Measurements from ENCODE around the gene HNRNPLL. TPM values are rescaled to one million over a fixed set of nuclear protein-coding genes. Genes with fewer than 3 reads are reported as not detected.

The HNRNPLL gene
- total RNA-seq, 2 donors from 2014 or later, result 70.9 to 74.1 TPM

DNA sequence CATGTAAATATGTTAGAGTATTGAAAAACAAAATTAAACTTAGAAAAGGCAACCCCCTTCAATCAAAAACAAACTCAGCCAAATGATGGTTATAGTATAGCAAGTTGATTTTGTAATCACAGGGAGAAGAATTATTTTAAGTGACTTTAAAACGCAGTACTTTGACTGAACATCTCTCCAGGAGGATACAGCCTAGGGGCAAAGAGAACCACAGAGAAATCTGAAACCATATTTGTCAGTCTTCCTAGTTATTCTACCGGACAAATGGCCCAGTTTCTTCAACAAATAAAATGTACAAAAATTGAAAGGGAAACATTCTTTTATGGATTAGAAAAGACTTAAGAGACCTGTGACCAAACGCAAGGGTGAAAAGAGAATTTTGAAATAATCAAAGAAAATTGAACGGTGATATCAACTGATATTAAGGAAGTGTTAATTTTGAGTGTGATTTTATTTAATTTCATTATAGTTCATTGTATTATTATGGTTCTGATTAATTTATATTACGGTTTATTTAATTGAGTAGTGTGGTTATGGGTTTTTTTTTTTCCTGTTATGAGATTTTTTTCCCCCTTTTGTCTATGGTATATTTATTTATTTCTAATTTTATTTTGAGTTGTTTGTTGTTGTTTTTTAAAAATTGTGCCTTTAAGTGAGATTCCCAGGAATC lies 75.3 kb downstream of the HNRNPLL start:
- peak overlapping the region; percentile 73 for H3K4me3 ChIP-seq (ENCODE audit: low read length)
- 89 to 92% methylated on average over 3 to 4 of the region's 5 CpGs for WGBS, 2 experiments (ENCODE audit: insufficient coverage in 1 of 2, insufficient read length in 1 of 2)
- no peak overlapping the region for H3K9ac ChIP-seq (ENCODE audit: extremely low read depth, low read length, poor library complexity, severe bottlenecking)
- TF ChIP-seq, protein P1, sequence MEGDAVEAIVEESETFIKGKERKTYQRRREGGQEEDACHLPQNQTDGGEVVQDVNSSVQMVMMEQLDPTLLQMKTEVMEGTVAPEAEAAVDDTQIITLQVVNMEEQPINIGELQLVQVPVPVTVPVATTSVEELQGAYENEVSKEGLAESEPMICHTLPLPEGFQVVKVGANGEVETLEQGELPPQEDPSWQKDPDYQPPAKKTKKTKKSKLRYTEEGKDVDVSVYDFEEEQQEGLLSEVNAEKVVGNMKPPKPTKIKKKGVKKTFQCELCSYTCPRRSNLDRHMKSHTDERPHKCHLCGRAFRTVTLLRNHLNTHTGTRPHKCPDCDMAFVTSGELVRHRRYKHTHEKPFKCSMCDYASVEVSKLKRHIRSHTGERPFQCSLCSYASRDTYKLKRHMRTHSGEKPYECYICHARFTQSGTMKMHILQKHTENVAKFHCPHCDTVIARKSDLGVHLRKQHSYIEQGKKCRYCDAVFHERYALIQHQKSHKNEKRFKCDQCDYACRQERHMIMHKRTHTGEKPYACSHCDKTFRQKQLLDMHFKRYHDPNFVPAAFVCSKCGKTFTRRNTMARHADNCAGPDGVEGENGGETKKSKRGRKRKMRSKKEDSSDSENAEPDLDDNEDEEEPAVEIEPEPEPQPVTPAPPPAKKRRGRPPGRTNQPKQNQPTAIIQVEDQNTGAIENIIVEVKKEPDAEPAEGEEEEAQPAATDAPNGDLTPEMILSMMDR (conservative IDR thresholded peaks at IDR 0.05), result no peak
- no peaks in the 10 kb centered on the region for H3K9me3 Mint-ChIP-seq
- no peaks in the 10 kb centered on the region for H3K36me3 Mint-ChIP-seq (ENCODE audit: low read depth)
- H3K4me1 ChIP-seq (ENCODE audit: control insufficient read depth, insufficient read depth, low read length), result no peaks in the 10 kb centered on the region
- H3K4me3 Mint-ChIP-seq, result peak overlapping the region; percentile 42
- no peak overlapping the region for H3K27ac Mint-ChIP-seq
- no peaks in the 10 kb centered on the region for H3K27me3 ChIP-seq (ENCODE audit: control insufficient read depth, insufficient read depth, low read length, poor library complexity, severe bottlenecking)
- no peak overlapping the region for H3K27ac ChIP-seq (ENCODE audit: low read depth, low read length)
- peaks cover 4% of the 10 kb centered on the region for H3K27me3 Mint-ChIP-seq (ENCODE audit: insufficient read depth)
- H3K4me1 Mint-ChIP-seq, result peaks cover 16% of the 10 kb centered on the region
- no peaks in the 10 kb centered on the region for H3K9me3 ChIP-seq (ENCODE audit: control insufficient read depth, low read length)
- no peak for DNase-seq
- H3K36me3 ChIP-seq (ENCODE audit: control insufficient read depth, insufficient read depth, low read length), result no peaks in the 10 kb centered on the region

DNA sequence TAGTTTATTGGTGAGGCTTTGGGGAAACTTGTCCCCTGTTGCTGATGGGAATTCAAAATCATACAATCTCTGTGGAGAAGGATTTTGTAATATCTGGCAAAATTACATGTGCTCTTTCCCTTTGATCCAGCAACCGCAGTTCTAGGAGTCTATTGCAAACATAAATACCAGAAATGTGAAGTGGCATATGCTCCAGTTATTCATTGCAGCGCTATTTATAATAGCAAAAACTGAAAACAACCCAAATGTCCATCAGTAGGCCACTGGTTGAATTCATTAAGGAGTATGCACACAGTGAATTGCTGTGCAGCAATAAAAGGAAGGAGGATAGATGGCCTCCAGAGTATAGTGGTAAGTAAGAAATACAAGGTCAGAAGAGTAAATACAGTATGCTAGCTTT lies 76.5 kb downstream of the HNRNPLL start:
- H3K4me1 Mint-ChIP-seq, result peaks cover 16% of the 10 kb centered on the region
- H3K9me3 Mint-ChIP-seq, result no peaks in the 10 kb centered on the region
- no peaks in the 10 kb centered on the region for H3K27me3 ChIP-seq (ENCODE audit: control insufficient read depth, insufficient read depth, low read length, poor library complexity, severe bottlenecking)
- H3K4me3 Mint-ChIP-seq, result no peak overlapping the region
- no peak overlapping the region for H3K27ac ChIP-seq (ENCODE audit: low read depth, low read length)
- H3K4me1 ChIP-seq (ENCODE audit: control insufficient read depth, insufficient read depth, low read length), result no peaks in the 10 kb centered on the region
- TF ChIP-seq, protein P1 (conservative IDR thresholded peaks at IDR 0.05), result no peak
- no peaks in the 10 kb centered on the region for H3K36me3 Mint-ChIP-seq (ENCODE audit: low read depth)
- H3K4me3 ChIP-seq (ENCODE audit: low read length), result no peak overlapping the region
- H3K36me3 ChIP-seq (ENCODE audit: control insufficient read depth, insufficient read depth, low read length), result no peaks in the 10 kb centered on the region
- no peak overlapping the region for H3K27ac Mint-ChIP-seq
- no peak for DNase-seq
- H3K9ac ChIP-seq (ENCODE audit: extremely low read depth, low read length, poor library complexity, severe bottlenecking), result no peak overlapping the region
- WGBS, 2 experiments (ENCODE audit: insufficient coverage in 1 of 2, insufficient read length in 1 of 2), result 95 to 97% methylated on average over 2 of the region's 2 CpGs
- H3K9me3 ChIP-seq (ENCODE audit: control insufficient read depth, low read length), result no peaks in the 10 kb centered on the region
- peaks cover 2% of the 10 kb centered on the region for H3K27me3 Mint-ChIP-seq (ENCODE audit: insufficient read depth)

DNA sequence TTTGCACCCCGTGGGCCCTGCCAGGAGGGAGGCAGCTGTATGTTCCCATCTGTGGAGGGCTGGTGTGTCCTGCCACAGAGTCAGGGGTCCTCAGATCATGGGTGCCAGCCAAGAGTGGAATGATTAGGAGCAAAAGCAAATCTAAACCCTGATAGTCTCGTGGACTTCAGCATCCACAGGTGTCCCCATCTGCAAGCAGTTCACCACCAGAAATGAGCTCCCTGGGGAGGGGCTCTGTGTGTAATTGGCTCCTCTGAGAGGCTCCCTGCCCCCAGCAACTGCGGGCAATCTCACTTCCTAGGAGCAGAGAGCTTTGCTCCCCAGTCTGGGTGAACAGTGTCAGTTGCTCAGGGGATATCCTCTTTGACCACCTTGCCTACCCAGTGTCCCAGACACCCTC lies 78.1 kb downstream of the HNRNPLL start:
- no peak overlapping the region for H3K27ac ChIP-seq (ENCODE audit: low read depth, low read length)
- no peaks in the 10 kb centered on the region for H3K36me3 ChIP-seq (ENCODE audit: control insufficient read depth, insufficient read depth, low read length)
- Mint-ChIP-seq H3K9me3 (no peaks in the 10 kb centered on the region), H3K36me3 (ENCODE audit: low read depth) (no peaks in the 10 kb centered on the region), H3K27me3 (ENCODE audit: insufficient read depth) (peaks cover 2% of the 10 kb centered on the region), H3K4me1 (peaks cover 16% of the 10 kb centered on the region), H3K4me3 (no peak overlapping the region), H3K27ac (no peak overlapping the region)
- TF ChIP-seq, protein P1 (conservative IDR thresholded peaks at IDR 0.05), result no peak
- H3K4me3 ChIP-seq (ENCODE audit: low read length), result no peak overlapping the region
- no peak overlapping the region for H3K9ac ChIP-seq (ENCODE audit: extremely low read depth, low read length, poor library complexity, severe bottlenecking)
- H3K9me3 ChIP-seq (ENCODE audit: control insufficient read depth, low read length), result no peaks in the 10 kb centered on the region
- no peaks in the 10 kb centered on the region for H3K4me1 ChIP-seq (ENCODE audit: control insufficient read depth, insufficient read depth, low read length)
- H3K27me3 ChIP-seq (ENCODE audit: control insufficient read depth, insufficient read depth, low read length, poor library complexity, severe bottlenecking), result no peaks in the 10 kb centered on the region
- DNase-seq, result no peak
- WGBS, 2 experiments (ENCODE audit: insufficient coverage in 1 of 2, insufficient read length in 1 of 2), result 63 to 83% methylated on average over 1 to 3 of the region's 3 CpGs
